ENCODE results near the gene ABCA4.

- TF ChIP-seq POLR2A (IDR thresholded peaks at IDR 0.05): no peak
- peak; percentile 71 to 90 (median 88) for TF ChIP-seq CTCF (IDR thresholded peaks at IDR 0.05)
- TF ChIP-seq POLR2AphosphoS5 (IDR thresholded peaks at IDR 0.05): peak; percentile 74
Observed at GRCh38 chr1:94025383-94026340, 95.3 kb downstream of the ABCA4 start.
